PC-3 (cell line): ENCODE results near the gene RIMS4. TPM values are rescaled to one million over a fixed set of nuclear protein-coding genes. Genes with fewer than 3 reads are reported as not detected.

Experiments used
- ATAC-seq: fragments of 200-7000 bp; cut with Tn5 transposase; 2 replicates; pipeline ENCODE4 v1.9.1; 2020; ENCODE audit warnings: mild to moderate bottlenecking, moderate library complexity
- BruUV-seq: library from RNA; stranded (reverse); fragments of 400-500 nt; replicated peaks from 2 replicates; lab custom pipeline; 2021; lab: Mats Ljungman, UMichigan
- CTCF ChIA-PET: fragments of 300-600 bp; sonication (Branson Sonifier 250); formaldehyde crosslinking; loops from one replicate; lab custom pipeline; 2022; ENCODE audit warnings: antibody characterized with exemption; lab: Charles Lee
- POLR2A ChIA-PET: fragments of 300-600 bp; sonication (Branson Sonifier 250); formaldehyde crosslinking; loops from one replicate; lab custom pipeline; 2022; ENCODE audit warnings: antibody characterized with exemption; ENCODE audit not compliant: unreplicated experiment; lab: Charles Lee
- DNase-seq: peaks from one replicate; pipeline ENCODE4 v3.0.0-alpha.2; 2015
- H2AFZ ChIP-seq: fragments of 300-600 bp; sonication (generic); 2 replicates; pipeline ENCODE4 v1.6.0; 2016; ENCODE audit warnings: antibody characterized with exemption, low read length
- H3F3A ChIP-seq: fragments of 300-600 bp; sonication (generic); one replicate; pipeline ENCODE4 v1.6.0; 2017; ENCODE audit warnings: antibody characterized with exemption, low read length, control low read depth, mild to moderate bottlenecking; ENCODE audit not compliant: unreplicated experiment
- H3K27ac ChIP-seq: fragments of 300-600 bp; sonication (generic); 2 replicates; pipeline ENCODE4 v1.5.1; 2016; ENCODE audit warnings: mild to moderate bottlenecking, low read length
- H3K27me3 ChIP-seq: fragments of 300-600 bp; sonication (generic); 2 replicates; pipeline ENCODE4 v1.6.1; 2016; ENCODE audit warnings: low read length, mixed read lengths
- H3K36me3 ChIP-seq: fragments of 300-600 bp; sonication (generic); 2 replicates; pipeline ENCODE4 v1.6.1; 2016; ENCODE audit warnings: low read depth, mixed run types, low read length, mixed read lengths
- H3K4me1 ChIP-seq: fragments of 300-600 bp; sonication (generic); 2 replicates; pipeline ENCODE4 v1.5.1; 2016; ENCODE audit warnings: low read length; ENCODE audit not compliant: insufficient read depth
- H3K4me2 ChIP-seq: fragments of 300-600 bp; sonication (generic); 2 replicates; pipeline ENCODE4 v1.6.0; 2016; ENCODE audit warnings: low read length
- H3K4me3 ChIP-seq: fragments of 300-600 bp; sonication (generic); 2 replicates; pipeline ENCODE4 v1.5.1; 2016; ENCODE audit warnings: mild to moderate bottlenecking, low read length, mixed read lengths
- H3K79me2 ChIP-seq: fragments of 300-600 bp; sonication (generic); 2 replicates; pipeline ENCODE4 v1.6.1; 2017; ENCODE audit warnings: low read length, mixed read lengths
- H3K9ac ChIP-seq: fragments of 300-600 bp; sonication (generic); 2 replicates; pipeline ENCODE4 v1.6.0; 2016; ENCODE audit warnings: mild to moderate bottlenecking, low read length
- H3K9me2 ChIP-seq: fragments of 300-600 bp; sonication (generic); replicated peaks from 2 replicates; pipeline ENCODE4 v1.6.1; 2016; ENCODE audit warnings: mixed run types, low read length, mixed read lengths
- H3K9me3 ChIP-seq: fragments of 300-600 bp; sonication (generic); 2 replicates; pipeline ENCODE4 v1.6.1; 2016; ENCODE audit warnings: low read length, mixed read lengths
- H4K20me1 ChIP-seq: fragments of 300-600 bp; sonication (generic); 2 replicates; pipeline ENCODE4 v1.6.1; 2016; ENCODE audit warnings: low read length, mixed read lengths
- EZH2 ChIP-seq: fragments of 300-600 bp; sonication (generic); IDR thresholded peaks from one replicate; pipeline ENCODE4 v1.6.1; 2017; ENCODE audit warnings: antibody characterized with exemption, mild to moderate bottlenecking, low read length; ENCODE audit not compliant: unreplicated experiment
- EZH2phosphoT487 ChIP-seq: fragments of 300-600 bp; sonication (generic); IDR thresholded peaks from 2 replicates; pipeline ENCODE4 v1.6.1; 2018; ENCODE audit warnings: mild to moderate bottlenecking, antibody characterized with exemption, low read length, borderline replicate concordance
- intact Hi-C: fragments of 100-400 bp; cut with micrococcal nuclease; formaldehyde crosslinking; loops from 2 replicates; pipeline ENCODE4 v1.9.0; 2023
- total RNA-seq: library from RNA; depleted of rRNA; stranded (reverse); fragments of >200 nt; gene quantifications from 2 replicates; pipeline ENCODE4 v1.2.3, GENCODE V29; 2014
- TF ChIP-seq, protein P1 (sequence below): fragments of 300-600 bp; sonication (generic); conservative IDR thresholded peaks from 2 replicates; pipeline ENCODE4 v1.5.1; 2017; ENCODE audit warnings: antibody characterized with exemption, low read depth, mild to moderate bottlenecking, low read length

The RIMS4 gene
- total RNA-seq, 1 experiment from 2014 or later: 0.04 TPM

DNA sequence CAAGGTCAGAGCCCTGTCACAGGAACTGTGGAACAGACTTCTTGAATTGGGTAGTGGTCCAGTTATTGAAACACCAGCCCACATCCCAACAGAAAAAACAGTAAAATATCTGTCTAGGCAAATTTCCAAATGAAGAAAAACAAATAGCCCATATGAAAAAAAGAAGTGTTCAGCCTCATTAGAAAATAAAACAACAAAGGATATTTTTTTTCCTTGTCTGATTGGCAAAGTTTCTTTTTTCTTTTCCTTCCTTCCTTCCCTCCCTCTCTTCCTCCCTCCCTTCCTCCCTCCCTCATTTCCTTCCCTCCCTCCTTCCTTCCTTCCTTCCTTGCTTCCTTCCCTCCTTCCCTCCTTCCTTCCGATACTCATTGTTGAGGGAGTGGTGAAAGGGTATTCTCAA lies 20.6 kb upstream of the RIMS4 start:
- BruUV-seq: no TSS peak
- Histone ChIP-seq H3K9ac (no peak overlapping the region), H3K9me3 (peaks cover 5% of the 10 kb centered on the region; the same call in 1 of the 2 replicates), H2AFZ (no peak overlapping the region), H3K27me3 (peaks cover 91% of the 10 kb centered on the region), H3K79me2 (no peaks in the 10 kb centered on the region), H3K36me3 (no peaks in the 10 kb centered on the region), H3F3A (no peaks in the 10 kb centered on the region), H3K4me3 (no peak overlapping the region), H3K4me2 (no peak overlapping the region), H4K20me1 (no peaks in the 10 kb centered on the region), H3K27ac (no peak overlapping the region), H3K9me2 (no peaks in the 10 kb centered on the region), H3K4me1 (no peaks in the 10 kb centered on the region)
- intact Hi-C loops: no loop called here
- CTCF ChIA-PET: no interaction called here
- DNase-seq: no peak
- TF ChIP-seq EZH2 (no peak), EZH2phosphoT487 (no peak)
- TF ChIP-seq, protein P1, sequence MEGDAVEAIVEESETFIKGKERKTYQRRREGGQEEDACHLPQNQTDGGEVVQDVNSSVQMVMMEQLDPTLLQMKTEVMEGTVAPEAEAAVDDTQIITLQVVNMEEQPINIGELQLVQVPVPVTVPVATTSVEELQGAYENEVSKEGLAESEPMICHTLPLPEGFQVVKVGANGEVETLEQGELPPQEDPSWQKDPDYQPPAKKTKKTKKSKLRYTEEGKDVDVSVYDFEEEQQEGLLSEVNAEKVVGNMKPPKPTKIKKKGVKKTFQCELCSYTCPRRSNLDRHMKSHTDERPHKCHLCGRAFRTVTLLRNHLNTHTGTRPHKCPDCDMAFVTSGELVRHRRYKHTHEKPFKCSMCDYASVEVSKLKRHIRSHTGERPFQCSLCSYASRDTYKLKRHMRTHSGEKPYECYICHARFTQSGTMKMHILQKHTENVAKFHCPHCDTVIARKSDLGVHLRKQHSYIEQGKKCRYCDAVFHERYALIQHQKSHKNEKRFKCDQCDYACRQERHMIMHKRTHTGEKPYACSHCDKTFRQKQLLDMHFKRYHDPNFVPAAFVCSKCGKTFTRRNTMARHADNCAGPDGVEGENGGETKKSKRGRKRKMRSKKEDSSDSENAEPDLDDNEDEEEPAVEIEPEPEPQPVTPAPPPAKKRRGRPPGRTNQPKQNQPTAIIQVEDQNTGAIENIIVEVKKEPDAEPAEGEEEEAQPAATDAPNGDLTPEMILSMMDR: no peak
- ATAC-seq: no peak
- POLR2A ChIA-PET: no interaction called here

DNA sequence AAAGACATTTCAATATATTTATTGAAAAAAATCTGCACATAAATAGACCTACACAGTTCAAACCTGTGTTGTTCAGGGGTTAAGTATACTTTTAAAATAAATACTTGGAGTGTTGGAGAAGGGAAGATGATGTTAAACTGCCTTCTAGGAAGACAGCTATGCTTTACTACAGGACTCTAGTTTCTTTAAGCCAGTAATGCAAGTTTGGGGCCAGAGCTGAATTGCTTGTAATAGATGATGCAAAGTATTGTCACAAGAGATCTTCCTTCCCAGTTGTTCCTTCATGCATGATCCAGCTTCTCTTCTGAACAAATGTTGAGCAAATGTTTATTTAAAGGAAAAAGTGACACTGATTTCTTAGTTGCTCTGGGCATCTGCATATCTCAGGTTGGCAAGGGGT lies 20.2 kb upstream of the RIMS4 start:
- no peak for TF ChIP-seq EZH2phosphoT487
- TF ChIP-seq EZH2: no peak
- TF ChIP-seq, protein P1: no peak
- ChIA-PET POLR2A (no interaction called here), CTCF (no interaction called here)
- intact Hi-C loops: no loop called here
- Histone ChIP-seq H3F3A (no peaks in the 10 kb centered on the region), H3K27ac (no peak overlapping the region), H3K9me3 (peaks cover 5% of the 10 kb centered on the region; the same call in 1 of the 2 replicates), H3K9ac (no peak overlapping the region), H3K9me2 (no peaks in the 10 kb centered on the region), H3K4me2 (no peak overlapping the region), H3K4me3 (no peak overlapping the region), H2AFZ (no peak overlapping the region), H3K79me2 (no peaks in the 10 kb centered on the region), H3K4me1 (no peaks in the 10 kb centered on the region), H3K27me3 (peaks cover 86% of the 10 kb centered on the region), H4K20me1 (no peaks in the 10 kb centered on the region), H3K36me3 (no peaks in the 10 kb centered on the region)
- ATAC-seq (no peak), DNase-seq (no peak)
- no TSS peak for BruUV-seq

DNA sequence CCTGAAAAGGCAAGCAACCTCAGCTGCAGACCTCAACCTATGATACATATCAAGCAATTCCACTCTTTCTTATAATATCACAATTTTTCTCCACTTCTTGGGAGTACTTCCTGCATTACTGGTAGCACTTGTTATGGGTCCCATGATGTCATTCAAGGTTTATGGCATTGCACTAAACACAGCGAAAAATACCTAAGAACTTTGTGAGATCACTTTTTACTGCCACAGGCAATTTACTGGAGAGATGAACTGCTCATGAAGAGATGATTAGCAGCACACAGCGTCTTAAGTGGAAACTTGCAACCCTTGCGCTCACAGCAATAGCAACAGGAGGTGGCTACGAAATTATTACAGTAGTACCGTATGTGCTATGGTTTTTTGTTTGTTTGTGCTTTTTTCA lies 19.3 kb upstream of the RIMS4 start:
- Histone ChIP-seq H2AFZ (no peak overlapping the region), H3K4me1 (no peaks in the 10 kb centered on the region), H3K27ac (no peak overlapping the region), H3K9me3 (peaks cover 5% of the 10 kb centered on the region; the same call in 1 of the 2 replicates), H3K27me3 (peaks cover 78% of the 10 kb centered on the region), H3K36me3 (no peaks in the 10 kb centered on the region), H3K9ac (no peak overlapping the region), H3K4me2 (no peak overlapping the region), H4K20me1 (no peaks in the 10 kb centered on the region), H3K9me2 (no peaks in the 10 kb centered on the region), H3K4me3 (no peak overlapping the region), H3K79me2 (no peaks in the 10 kb centered on the region), H3F3A (no peaks in the 10 kb centered on the region)
- POLR2A ChIA-PET: no interaction called here
- ATAC-seq (no peak), DNase-seq (no peak)
- intact Hi-C loops: no loop called here
- BruUV-seq: no TSS peak
- no peak for TF ChIP-seq EZH2
- no peak for TF ChIP-seq EZH2phosphoT487
- TF ChIP-seq, protein P1: no peak
- CTCF ChIA-PET: no interaction called here
